BLaER1 (cell line): ENCODE data around the gene CLSTN2.

Source experiments
- H3K27ac ChIP-seq: shearing (Covaris generic); formaldehyde crosslinking; 2 replicates; pipeline ENCODE4 v1.8.1; 2022
- H3K27me3 ChIP-seq: shearing (Covaris generic); formaldehyde crosslinking; 2 replicates; pipeline ENCODE4 v1.8.1; 2022
- H3K36me3 ChIP-seq: shearing (Covaris generic); formaldehyde crosslinking; 2 replicates; pipeline ENCODE4 v1.8.1; 2022
- H3K4me1 ChIP-seq: shearing (Covaris generic); formaldehyde crosslinking; 2 replicates; pipeline ENCODE4 v1.8.1; 2022
- H3K4me2 ChIP-seq: shearing (Covaris generic); formaldehyde crosslinking; 2 replicates; pipeline ENCODE4 v1.8.1; 2022
- H3K4me3 ChIP-seq: shearing (Covaris generic); formaldehyde crosslinking; 2 replicates; pipeline ENCODE4 v1.8.1; 2022
- H3K9ac ChIP-seq: shearing (Covaris generic); formaldehyde crosslinking; 2 replicates; pipeline ENCODE4 v1.8.1; 2022
- H3K9me3 ChIP-seq: shearing (Covaris generic); formaldehyde crosslinking; 2 replicates; pipeline ENCODE4 v1.8.1; 2022
- H4K20me1 ChIP-seq: shearing (Covaris generic); formaldehyde crosslinking; 2 replicates; pipeline ENCODE4 v1.8.1; 2022
- Cebpa-rat ChIP-seq: shearing (Covaris generic); IDR thresholded peaks from 2 replicates; pipeline ENCODE4 v1.8.1; 2022

CLSTN2 gene

DNA sequence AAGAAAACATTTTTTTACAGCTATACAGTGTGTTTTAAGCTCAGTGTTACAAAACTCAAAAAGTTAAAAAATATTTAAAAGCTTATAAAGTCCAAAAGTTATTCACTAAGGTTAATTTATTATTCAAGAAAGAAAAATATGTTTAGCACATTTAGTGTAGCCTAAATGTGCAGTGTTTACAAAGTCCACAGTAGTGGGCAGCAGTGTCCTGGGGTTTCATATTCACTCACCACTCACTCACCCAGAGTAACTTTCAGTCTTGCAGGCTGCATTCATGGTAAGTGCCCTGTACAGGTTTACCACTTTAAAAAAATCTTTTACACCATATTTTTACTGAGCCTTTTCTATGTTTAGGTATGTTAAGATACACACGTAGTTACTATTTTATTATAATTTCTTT, 442.7 kb downstream of the CLSTN2 start:
- TF ChIP-seq Cebpa-rat, result no peak
- no peaks in the 10 kb centered on the region for H3K36me3 ChIP-seq
- no peak overlapping the region for H3K4me2 ChIP-seq
- H3K27ac ChIP-seq, result no peak overlapping the region
- no peaks in the 10 kb centered on the region for H3K9me3 ChIP-seq
- no peak overlapping the region for H3K9ac ChIP-seq
- no peaks in the 10 kb centered on the region for H4K20me1 ChIP-seq
- H3K4me1 ChIP-seq, result 0 out of 2 replicates have a peak, but pooled peaks cover 4% of the 10 kb centered on the region
- no peaks in the 10 kb centered on the region for H3K27me3 ChIP-seq
- H3K4me3 ChIP-seq, result no peak overlapping the region

DNA sequence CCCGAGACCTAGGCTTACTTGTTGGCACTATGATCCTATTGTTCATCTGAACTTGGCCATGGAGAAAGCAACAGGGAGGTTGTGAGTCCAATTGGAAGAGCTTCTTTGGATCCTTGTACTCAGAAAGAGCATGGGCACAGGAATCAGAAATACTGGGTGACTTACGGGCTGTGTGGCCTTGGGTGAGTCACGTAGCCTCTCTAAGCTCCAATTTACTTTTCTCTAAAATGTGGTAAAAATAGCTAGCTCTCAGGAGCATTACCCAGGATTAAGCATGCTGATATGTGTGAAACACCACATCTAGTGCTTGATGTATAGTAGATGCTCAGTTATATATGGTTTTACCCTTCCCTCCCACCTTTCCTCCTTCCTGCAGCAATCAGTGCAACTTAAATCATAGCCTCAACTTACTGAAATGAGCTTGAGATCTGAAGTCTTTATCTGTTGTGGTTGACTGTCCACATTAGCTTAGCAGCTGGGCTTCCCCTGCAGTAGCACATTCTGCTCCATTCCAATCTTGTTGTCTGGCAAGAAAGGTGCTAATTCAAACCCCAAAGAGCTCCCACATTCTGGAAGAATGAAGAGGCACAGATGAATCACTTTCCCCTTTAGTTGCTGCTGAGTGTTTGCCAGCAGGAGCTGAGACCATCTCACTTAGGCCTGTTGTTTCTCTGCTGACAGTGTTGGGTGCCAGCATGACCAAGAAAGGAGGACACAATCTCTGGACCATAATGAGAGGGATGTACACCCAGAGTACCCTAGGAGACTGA, 443.8 kb downstream of the CLSTN2 start:
- Histone ChIP-seq H3K9me3 (no peaks in the 10 kb centered on the region), H3K4me2 (no peak overlapping the region)
- no peak for TF ChIP-seq Cebpa-rat

DNA sequence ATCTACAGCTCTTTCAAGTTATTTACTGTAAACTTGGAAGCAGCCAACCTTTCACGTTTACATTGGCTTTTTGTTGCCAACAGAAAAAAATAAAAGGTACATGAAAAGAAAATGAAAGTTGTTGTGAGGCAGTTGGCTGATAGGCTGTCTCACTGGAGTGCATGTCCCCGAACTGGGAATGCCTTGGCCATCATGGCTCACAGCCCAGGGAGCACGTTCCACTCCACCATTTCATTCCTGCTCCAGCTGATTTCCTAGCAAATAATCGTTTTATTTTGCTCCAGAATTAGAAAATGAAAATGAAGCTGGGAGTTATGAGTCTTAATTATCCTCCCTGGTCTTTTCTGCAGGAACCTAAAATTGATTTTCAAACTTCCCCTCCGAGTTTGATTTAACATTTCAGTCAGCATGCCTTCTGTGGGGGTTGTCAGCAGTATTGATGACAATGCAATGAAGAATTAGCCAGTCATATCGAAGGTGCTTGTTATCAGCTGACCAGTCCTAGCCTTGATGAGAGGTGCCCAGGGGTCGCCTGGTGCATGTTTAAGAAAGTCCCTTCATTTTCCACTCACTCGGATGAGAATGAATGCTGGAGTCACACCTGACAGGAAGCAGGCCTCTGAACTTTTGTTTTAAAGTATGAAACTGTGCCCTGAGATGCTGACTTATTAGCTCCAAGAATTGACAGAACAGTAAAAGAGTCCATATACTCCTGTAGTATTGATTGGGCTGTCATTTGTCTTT, 449.2 kb downstream of the CLSTN2 start:
- no peaks in the 10 kb centered on the region for H3K27me3 ChIP-seq
- H3K36me3 ChIP-seq, result no peaks in the 10 kb centered on the region
- no peak overlapping the region for H3K4me3 ChIP-seq
- H3K4me2 ChIP-seq, result no peak overlapping the region
- H3K27ac ChIP-seq, result no peak overlapping the region
- no peaks in the 10 kb centered on the region for H3K4me1 ChIP-seq
- no peaks in the 10 kb centered on the region for H3K9me3 ChIP-seq
- H4K20me1 ChIP-seq, result no peaks in the 10 kb centered on the region
- H3K9ac ChIP-seq, result no peak overlapping the region
- TF ChIP-seq Cebpa-rat, result no peak

More for the DNA sequence above, 443.8 kb downstream of the CLSTN2 start:
- Histone ChIP-seq H3K4me3 (no peak overlapping the region), H3K27ac (no peak overlapping the region), H3K36me3 (no peaks in the 10 kb centered on the region), H3K27me3 (no peaks in the 10 kb centered on the region), H3K9ac (no peak overlapping the region), H3K4me1 (0 out of 2 replicates have a peak, but pooled peaks cover 4% of the 10 kb centered on the region), H4K20me1 (no peaks in the 10 kb centered on the region)

DNA sequence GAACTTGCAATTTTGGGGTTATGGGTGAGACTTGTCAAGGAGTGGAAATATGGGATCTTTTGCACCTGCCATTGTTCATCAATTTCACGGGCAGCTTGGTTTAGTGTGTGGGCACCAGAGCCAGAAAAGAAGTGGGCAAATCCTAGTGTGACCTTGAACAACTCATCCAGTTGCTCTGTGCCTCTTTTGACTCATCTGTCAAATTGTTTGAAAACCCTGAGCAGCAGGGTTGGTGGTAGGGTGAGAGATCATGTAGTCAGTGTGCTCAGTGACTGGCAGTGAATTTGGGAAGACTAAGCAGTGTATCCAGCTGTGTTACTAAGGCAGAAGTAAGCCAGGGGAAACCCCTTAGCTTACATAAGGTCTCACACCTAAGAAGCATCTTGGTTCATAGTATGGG, 449.9 kb downstream of the CLSTN2 start:
- H3K9me3 ChIP-seq, result no peaks in the 10 kb centered on the region
- no peak overlapping the region for H3K9ac ChIP-seq
- no peaks in the 10 kb centered on the region for H3K27me3 ChIP-seq
- H3K4me1 ChIP-seq, result no peaks in the 10 kb centered on the region
- no peak overlapping the region for H3K4me3 ChIP-seq
- no peak overlapping the region for H3K27ac ChIP-seq
- H3K4me2 ChIP-seq, result no peak overlapping the region
- TF ChIP-seq Cebpa-rat, result no peak
- H4K20me1 ChIP-seq, result no peaks in the 10 kb centered on the region
- no peaks in the 10 kb centered on the region for H3K36me3 ChIP-seq

DNA sequence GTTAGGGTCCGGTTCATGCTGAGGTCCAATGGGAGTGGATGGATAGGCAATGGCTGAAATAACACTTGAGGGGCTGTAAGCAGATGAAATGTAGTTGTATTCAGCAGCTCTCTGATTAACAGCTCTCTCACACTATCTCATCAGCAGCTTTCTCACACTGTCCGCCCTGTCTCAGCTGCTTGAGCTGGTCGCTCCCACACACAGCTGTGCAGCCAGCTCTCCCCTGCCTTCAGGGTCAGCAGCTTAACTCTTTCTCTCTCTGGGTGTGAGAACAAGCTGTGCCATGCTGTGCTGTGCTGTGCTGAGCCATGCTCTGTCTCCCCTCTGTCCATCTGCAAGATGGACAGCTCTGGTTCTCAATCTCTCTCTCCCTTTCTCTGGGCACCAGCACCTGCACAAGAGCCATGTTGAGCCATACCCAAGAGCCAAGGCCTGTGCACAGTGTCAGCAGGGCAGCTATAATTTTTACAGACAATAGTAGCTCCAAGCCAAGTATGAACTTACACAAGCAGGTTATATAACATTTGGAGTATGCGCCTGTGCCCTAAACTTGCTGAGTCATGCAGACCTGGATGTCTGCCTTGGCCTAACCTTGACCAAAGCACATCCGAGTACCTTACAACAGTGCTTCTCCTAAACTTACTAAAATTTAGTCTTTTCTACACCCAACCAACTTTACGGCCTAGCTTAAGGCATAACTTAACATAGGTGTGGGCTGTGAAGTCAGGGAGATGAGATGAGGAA, 451.5 kb downstream of the CLSTN2 start:
- no peak overlapping the region for H3K9ac ChIP-seq
- TF ChIP-seq Cebpa-rat, result no peak
- H3K4me3 ChIP-seq, result no peak overlapping the region
- no peaks in the 10 kb centered on the region for H3K27me3 ChIP-seq
- H3K36me3 ChIP-seq, result no peaks in the 10 kb centered on the region
- no peaks in the 10 kb centered on the region for H4K20me1 ChIP-seq
- no peak overlapping the region for H3K4me2 ChIP-seq
- H3K9me3 ChIP-seq, result no peaks in the 10 kb centered on the region
- H3K27ac ChIP-seq, result no peak overlapping the region
- no peaks in the 10 kb centered on the region for H3K4me1 ChIP-seq

DNA sequence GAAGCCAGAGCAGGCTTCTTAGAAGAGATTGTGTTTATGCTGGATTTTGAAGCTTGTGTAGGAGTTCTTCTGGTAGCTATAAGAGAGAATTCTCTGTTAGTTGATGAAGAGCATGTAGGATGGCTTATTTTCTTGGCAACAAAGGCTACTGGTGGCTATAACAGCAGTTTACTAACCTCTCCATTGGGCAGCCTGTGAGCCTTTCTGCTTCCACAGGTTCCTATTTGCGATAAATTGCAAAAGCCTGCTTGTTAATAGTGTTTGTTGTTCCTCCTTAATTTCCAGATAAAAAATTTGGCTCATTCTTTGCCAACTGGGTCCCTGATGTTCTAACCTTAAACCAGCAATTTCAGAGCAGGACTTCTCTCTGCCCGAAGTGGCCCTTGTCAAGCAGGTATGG, 452.3 kb downstream of the CLSTN2 start:
- Histone ChIP-seq H3K4me3 (no peak overlapping the region), H3K27me3 (no peaks in the 10 kb centered on the region), H3K36me3 (no peaks in the 10 kb centered on the region), H3K27ac (no peak overlapping the region), H4K20me1 (no peaks in the 10 kb centered on the region), H3K4me1 (no peaks in the 10 kb centered on the region), H3K9ac (no peak overlapping the region), H3K4me2 (no peak overlapping the region), H3K9me3 (no peaks in the 10 kb centered on the region)
- TF ChIP-seq Cebpa-rat, result no peak

DNA sequence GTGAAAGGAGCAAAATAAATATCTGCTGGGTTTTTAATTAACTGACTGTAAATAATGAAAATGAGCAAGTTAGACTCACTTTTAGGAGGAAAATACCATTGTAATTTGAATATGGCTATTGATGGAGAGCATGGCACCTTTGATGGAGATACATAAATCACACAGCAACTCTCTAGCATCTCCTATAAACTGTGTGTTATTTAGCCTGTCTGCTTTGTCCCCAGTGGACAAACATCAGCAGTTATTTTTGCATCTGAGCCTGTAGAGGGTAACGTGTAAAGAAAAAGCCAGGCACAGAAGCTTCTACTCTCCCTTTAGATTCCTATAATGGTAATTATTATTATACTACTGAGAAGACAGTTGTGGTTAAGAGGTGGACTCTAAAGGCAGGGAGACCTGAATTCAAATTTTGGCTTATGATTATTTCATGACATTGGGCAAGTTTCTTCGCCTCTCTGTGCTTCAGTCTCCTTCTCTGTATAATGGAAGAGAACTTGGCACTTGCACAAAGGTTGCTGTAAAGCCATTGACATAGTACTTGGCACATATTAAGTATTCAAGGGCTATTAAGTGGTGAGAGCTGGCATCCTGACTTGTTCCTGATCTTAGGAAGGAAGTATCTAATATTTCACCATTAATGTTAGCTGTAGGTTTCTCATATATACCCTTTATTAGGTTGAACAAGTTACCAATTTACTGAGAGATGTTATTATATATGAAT, 453.4 kb downstream of the CLSTN2 start:
- H3K9ac ChIP-seq, result no peak overlapping the region
- no peaks in the 10 kb centered on the region for H3K4me1 ChIP-seq
- H3K27ac ChIP-seq, result no peak overlapping the region
- H3K4me2 ChIP-seq, result no peak overlapping the region
- no peak overlapping the region for H3K4me3 ChIP-seq
- H3K27me3 ChIP-seq, result no peaks in the 10 kb centered on the region
- no peaks in the 10 kb centered on the region for H3K36me3 ChIP-seq
- no peak for TF ChIP-seq Cebpa-rat
- no peaks in the 10 kb centered on the region for H4K20me1 ChIP-seq
- no peaks in the 10 kb centered on the region for H3K9me3 ChIP-seq

DNA sequence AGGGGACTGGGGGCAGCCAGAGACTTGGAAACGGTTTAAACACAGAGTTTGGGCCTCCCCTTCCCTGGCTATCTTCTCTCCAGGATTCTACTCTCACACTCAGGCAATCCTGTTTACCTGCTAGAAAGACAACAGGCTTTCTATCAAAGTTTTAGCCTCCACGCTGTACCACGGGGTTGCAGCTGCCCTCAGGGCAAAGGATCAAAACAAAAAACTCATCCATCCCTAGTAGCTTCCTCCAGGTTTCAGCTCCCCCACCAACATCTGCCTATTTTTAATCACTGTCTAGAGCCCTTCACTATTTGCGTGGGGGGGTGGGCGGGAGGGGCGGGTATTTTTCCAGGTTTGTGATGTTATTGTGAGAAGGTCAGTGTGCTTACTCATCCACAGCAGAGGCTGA, 456.1 kb downstream of the CLSTN2 start:
- Histone ChIP-seq H3K27ac (no peak overlapping the region), H4K20me1 (no peaks in the 10 kb centered on the region), H3K4me2 (no peak overlapping the region), H3K27me3 (no peaks in the 10 kb centered on the region), H3K9ac (no peak overlapping the region), H3K4me3 (no peak overlapping the region), H3K9me3 (no peaks in the 10 kb centered on the region), H3K36me3 (no peaks in the 10 kb centered on the region), H3K4me1 (no peaks in the 10 kb centered on the region)
- no peak for TF ChIP-seq Cebpa-rat

DNA sequence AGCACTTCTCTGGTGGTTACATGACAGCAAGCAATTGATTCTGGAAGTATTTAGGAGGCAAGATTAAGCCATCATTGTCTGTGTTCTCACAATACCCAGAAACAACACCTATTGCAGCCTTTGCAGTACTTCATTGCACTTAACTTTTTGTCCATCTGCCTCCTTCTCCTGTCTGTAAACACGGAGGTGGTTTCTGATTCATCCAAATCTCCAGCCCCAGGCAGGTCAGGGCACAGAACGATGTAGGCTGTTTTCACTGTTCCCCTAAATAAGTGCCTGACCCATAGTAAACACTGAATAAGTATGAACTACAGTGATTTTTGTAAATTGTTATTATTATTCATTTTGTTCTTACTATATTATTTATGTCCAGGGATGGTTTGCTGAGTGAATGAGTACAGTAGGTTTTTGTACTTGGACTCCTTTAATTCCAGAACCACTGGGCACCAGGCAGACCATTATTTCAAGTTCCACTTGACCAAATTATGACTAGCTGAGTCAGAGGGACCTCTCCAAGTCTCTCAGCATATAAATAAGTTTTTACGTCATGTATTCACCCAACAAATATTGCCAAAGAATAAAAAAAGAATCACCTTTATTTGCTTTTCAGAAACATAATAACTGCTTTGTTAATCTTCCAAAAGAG, 459.6 kb downstream of the CLSTN2 start:
- Histone ChIP-seq H3K27ac (no peak overlapping the region), H3K9ac (no peak overlapping the region), H3K4me2 (no peak overlapping the region), H3K27me3 (no peaks in the 10 kb centered on the region), H3K36me3 (no peaks in the 10 kb centered on the region), H4K20me1 (no peaks in the 10 kb centered on the region), H3K4me3 (no peak overlapping the region), H3K4me1 (no peaks in the 10 kb centered on the region), H3K9me3 (no peaks in the 10 kb centered on the region)
- no peak for TF ChIP-seq Cebpa-rat
